GM23248 (cell line): ENCODE measurements around the gene NTSR2.

ENCODE experiments used
- EZH2 ChIP-seq: fragments of 200-600 bp; sonication (generic); IDR thresholded peaks from 2 replicates; pipeline ENCODE4 v1.6.1; 2018; ENCODE audit warnings: antibody characterized with exemption, mild to moderate bottlenecking; ENCODE audit not compliant: insufficient read depth, poor library complexity, severe bottlenecking
- EZH2phosphoT487 ChIP-seq: fragments of 200-600 bp; sonication (generic); IDR thresholded peaks from 2 replicates; pipeline ENCODE4 v1.6.1; 2018; ENCODE audit warnings: antibody characterized with exemption, moderate library complexity, mild to moderate bottlenecking, low read depth; ENCODE audit not compliant: insufficient read depth

- TF ChIP-seq EZH2 (no peak), EZH2phosphoT487 (no peak)
These were observed 41.8 kb upstream of the NTSR2 start for GRCh38 chr2:11711751-11712150.
